K562 (cell line): ENCODE data around the gene SFXN5. TPM values are rescaled to one million over a fixed set of nuclear protein-coding genes. Genes with fewer than 3 reads are reported as not detected.
A peak's percentile ranks its signal among the peaks of the same experiment; 100 is the strongest.

Source experiments
- CBX5 ChIP-seq: IDR thresholded peaks from 2 replicates; pipeline ENCODE4 v1.6.1; 2014; ENCODE audit warnings: low read depth, borderline replicate concordance
- DACH1 ChIP-seq: fragments of 450-650 bp; IDR thresholded peaks from 2 replicates; pipeline ENCODE4 v1.6.1; 2018; ENCODE audit not compliant: partially characterized antibody
- ELF1 ChIP-seq: fragments of 200-800 bp; sonication (Bioruptor generic); IDR thresholded peaks from 2 replicates; pipeline ENCODE4 v1.6.1; 2016; ENCODE audit warnings: missing genetic modification characterization, missing compliant biosample characterization
- ETV1 ChIP-seq: fragments of 450-650 bp; conservative IDR thresholded peaks from 2 replicates; pipeline ENCODE4 v1.6.1; 2016; ENCODE audit warnings: missing genetic modification characterization, control low read depth, low read depth, missing compliant biosample characterization
- HBP1 ChIP-seq: fragments of 450-650 bp; formaldehyde crosslinking; IDR thresholded peaks from 2 replicates; pipeline ENCODE4 v1.4.0; 2022; ENCODE audit warnings: missing genetic modification characterization
- HES1 ChIP-seq: fragments of 450-650 bp; IDR thresholded peaks from 2 replicates; pipeline ENCODE4 v1.6.1; 2016; ENCODE audit warnings: low read depth, mild to moderate bottlenecking, moderate library complexity
- MLLT1 ChIP-seq, 2 experiments: fragments of 450-650 bp; IDR thresholded peaks; 2 replicates each; pipeline ENCODE4 v1.6.1; 2016
- PCBP1 ChIP-seq: fragments of 200-400 bp; formaldehyde crosslinking; IDR thresholded peaks from 2 replicates; pipeline ENCODE4 v1.6.1; 2018; ENCODE audit warnings: mild to moderate bottlenecking, low read depth, low read length; ENCODE audit not compliant: poor library complexity, severe bottlenecking
- SUPT5H ChIP-seq: fragments of 450-650 bp; IDR thresholded peaks from 2 replicates; pipeline ENCODE4 v1.6.1; 2016
- UBTF ChIP-seq, 2 experiments: IDR thresholded peaks; 2 replicates each; pipeline ENCODE4 v1.6.1; 2012; ENCODE audit warnings: improper control_type of control experiment in 2 of 2, low read depth in 2 of 2, low read length in 2 of 2, borderline replicate concordance in 1 of 2
- YY1 ChIP-seq, 3 experiments: IDR thresholded peaks; 2 replicates each; pipeline ENCODE4 v1.6.1; 2011; ENCODE audit warnings: low read length in 2 of 3, mild to moderate bottlenecking in 2 of 3, moderate library complexity in 2 of 3, borderline replicate concordance in 1 of 3, control low read depth in 1 of 3, low read depth in 1 of 3; ENCODE audit not compliant: insufficient read depth in 3 of 3, insufficient replicate concordance in 2 of 3, control insufficient read depth in 1 of 3, insufficient read length in 1 of 3; ENCODE audit errors: extremely low read depth in 1 of 3
- ZBTB12 ChIP-seq: fragments of 250-450 bp; sonication (Bioruptor Pico); IDR thresholded peaks from 2 replicates; pipeline ENCODE4 v1.4.0; 2020
- ZFP91 ChIP-seq: sonication (generic); formaldehyde crosslinking; IDR thresholded peaks from 2 replicates; pipeline ENCODE4 v1.8.0; 2022; ENCODE audit warnings: mild to moderate bottlenecking, missing genetic modification reagents
- ZNF551 ChIP-seq: fragments of 250-450 bp; sonication (Bioruptor Pico); IDR thresholded peaks from 2 replicates; pipeline ENCODE4 v1.5.0; 2021; ENCODE audit warnings: mild to moderate bottlenecking, moderate library complexity
- ZNF764 ChIP-seq: fragments of 250-450 bp; sonication (Bioruptor Pico); IDR thresholded peaks from 2 replicates; pipeline ENCODE4 v1.4.0; 2020; ENCODE audit warnings: low read depth, mild to moderate bottlenecking, moderate library complexity
- polyA plus RNA-seq, 8 experiments: library from polyadenylated mRNA; depleted of rRNA in 4 of 8; stranded (reverse) in 5 of 8; unstranded in 3 of 8; fragments of >200 nt; fragmentation: Nextera tagmentation in 2 of 8; fragmentation: Illumina TruSeq in 1 of 8; extraction: Ambion mirVana in 2 of 8; extraction: Trizol in 1 of 8; gene quantifications; 2 replicates each; pipeline versions ENCODE4 v1.2.1 to v1.2.3, GENCODE V29; 2011 to 2014; ENCODE audit warnings: inconsistent platforms in 1 of 8, missing spikeins in 1 of 8
- total RNA-seq, 7 experiments: library from RNA; depleted of rRNA in 6 of 7; stranded (reverse); fragments of >200 nt in 6 of 7; fragmentation: Illumina TruSeq in 2 of 7; extraction: Trizol in 2 of 7; gene quantifications; 2 replicates each; pipeline versions ENCODE4 v1.2.1 to v1.2.3, GENCODE V29; 2011 to 2021; ENCODE audit warnings: low replicate concordance in 1 of 7

The SFXN5 gene
- total and polyA plus RNA-seq, 9 of the 15 experiments (the other 6 are each of a cell fraction or from before 2014, with no cell fraction given), result 8.3 to 22.6 (median 16.0) TPM

- 0 out of 2 replicates have a peak, but pooled peaks have one; percentile 3 for TF ChIP-seq ZBTB12 (CRISPR knock-in tag)
- peak; percentile 52; the same call in 1 of the 2 replicates for TF ChIP-seq ELF1 (tag)
- TF ChIP-seq HES1, result no peak
- no peak for TF ChIP-seq ZNF551 (CRISPR knock-in tag)
- TF ChIP-seq CBX5, result no peak
- TF ChIP-seq PCBP1, result peak; percentile 58
- 0 out of 2 replicates have a peak, but pooled peaks have one; percentile 22 for TF ChIP-seq ZFP91 (CRISPR knock-in tag)
- peak; percentile 58 to 90; a peak in 2 of 4 replicates for TF ChIP-seq MLLT1 (IDR thresholded peaks at IDR 0.05)
- no peak; a peak in 1 of 4 replicates for TF ChIP-seq UBTF (IDR thresholded peaks at IDR 0.05; ENCODE audit: borderline replicate concordance in 1 of 2, low read depth in 2 of 2, low read length in 2 of 2)
- peak; percentile 88 for TF ChIP-seq SUPT5H
- TF ChIP-seq ETV1 (tag), result peak; percentile 84
- TF ChIP-seq ZNF764 (CRISPR knock-in tag), result no peak
- TF ChIP-seq HBP1 (CRISPR knock-in tag), result no peak
- peak; percentile 52 to 91 (median 85) for TF ChIP-seq YY1 (IDR thresholded peaks at IDR 0.05; ENCODE audit: borderline replicate concordance in 1 of 3, control insufficient read depth in 1 of 3, extremely low read depth in 1 of 3, insufficient read depth in 3 of 3, insufficient read length in 1 of 3, insufficient replicate concordance in 2 of 3, low read depth in 1 of 3, low read length in 2 of 3)
- TF ChIP-seq DACH1, result peak; percentile 78
Observed at GRCh38 chr2:73071360-73072128, at the start of gene SFXN5 (continued).
